H1 (cell line): ENCODE measurements around the gene CCDC40.

Source experiments
- CTCF ChIP-seq, 3 experiments: IDR thresholded peaks; 1 replicate in 2 of 3; 2 replicates in 1 of 3; pipeline versions ENCODE4 v1.5.1 to v1.6.1; 2011; ENCODE audit warnings: low read length in 3 of 3, mild to moderate bottlenecking in 3 of 3, inconsistent platforms in 2 of 3, low read depth in 1 of 3, moderate library complexity in 1 of 3; ENCODE audit not compliant: insufficient read depth in 1 of 3; ENCODE audit errors: control extremely low read depth in 1 of 3
- EP300 ChIP-seq, 2 experiments: IDR thresholded peaks; 1 replicate in 1 of 2; 2 replicates in 1 of 2; pipeline ENCODE4 v1.6.1; 2011 to 2012; ENCODE audit warnings: low read depth in 2 of 2, low read length in 2 of 2, mild to moderate bottlenecking in 2 of 2, borderline replicate concordance in 1 of 2, inconsistent platforms in 1 of 2, moderate library complexity in 1 of 2
- EZH2 ChIP-seq: fragments of 200-600 bp; sonication (generic); IDR thresholded peaks from 2 replicates; pipeline ENCODE4 v1.7.1; 2012; ENCODE audit warnings: low read depth, mild to moderate bottlenecking, moderate library complexity, low read length, inconsistent platforms; ENCODE audit not compliant: severe bottlenecking
- GABPA ChIP-seq: IDR thresholded peaks from 2 replicates; pipeline ENCODE4 v1.6.1; 2011; ENCODE audit warnings: mild to moderate bottlenecking, low read length, moderate library complexity, borderline replicate concordance; ENCODE audit not compliant: insufficient read depth
- JUND ChIP-seq: IDR thresholded peaks from 2 replicates; pipeline ENCODE4 v1.6.1; 2011; ENCODE audit warnings: mild to moderate bottlenecking, improper control_type of control experiment, low read length
- MAX ChIP-seq: IDR thresholded peaks from 2 replicates; pipeline ENCODE4 v1.6.1; 2012; ENCODE audit warnings: inconsistent platforms
- POLR2A ChIP-seq, 2 experiments: IDR thresholded peaks; 1 replicate in 1 of 2; 2 replicates in 1 of 2; pipeline ENCODE4 v1.6.1; 2011; ENCODE audit warnings: low read depth in 2 of 2, low read length in 2 of 2, mild to moderate bottlenecking in 2 of 2; ENCODE audit errors: control extremely low read depth in 1 of 2
- SP1 ChIP-seq: IDR thresholded peaks from 2 replicates; pipeline ENCODE4 v1.6.1; 2011; ENCODE audit warnings: low read depth, low read length
- TAF7 ChIP-seq: optimal IDR thresholded peaks from 2 replicates; pipeline ENCODE3; 2011; ENCODE audit warnings: low read depth, mild to moderate bottlenecking, inconsistent platforms, low read length, moderate library complexity, borderline replicate concordance

GRCh38 chr17:80005360-80006338 lies 30.8 kb upstream of the CCDC40 start:
- peak; percentile 87 to 95 (median 90) for TF ChIP-seq CTCF (IDR thresholded peaks at IDR 0.05; ENCODE audit: control extremely low read depth in 1 of 3, insufficient read depth in 1 of 3, low read depth in 1 of 3, low read length in 3 of 3)
- no peak for TF ChIP-seq TAF7
- TF ChIP-seq EP300 (IDR thresholded peaks at IDR 0.05; ENCODE audit: borderline replicate concordance in 1 of 2, low read depth in 2 of 2, low read length in 2 of 2), result no peak
- TF ChIP-seq POLR2A (IDR thresholded peaks at IDR 0.05; ENCODE audit: control extremely low read depth in 1 of 2, low read depth in 2 of 2, low read length in 2 of 2), result no peak
- peak; percentile 71 for TF ChIP-seq JUND
- TF ChIP-seq EZH2, result no peak
- TF ChIP-seq SP1, result no peak
- TF ChIP-seq GABPA, result no peak
- peak; percentile 38; the same call in 1 of the 2 replicates for TF ChIP-seq MAX
